SIG-M5 treated with dmso at 0.1 percent for 504 hours (cell line): ENCODE data around the gene DNAJC25.

Experiments used
- DNase-seq: peaks from one replicate; lab custom pipeline; 2025; ENCODE audit not compliant: unreplicated experiment; lab: John Stamatoyannopoulos, UW

DNAJC25 gene

GRCh38 chr9:111627260-111627963 lies 3.7 kb upstream of the DNAJC25 start:
- DNase-seq: no peak

- no peak for DNase-seq
These were observed 2.7 kb upstream of the DNAJC25 start for GRCh38 chr9:111628411-111628810.

DNA sequence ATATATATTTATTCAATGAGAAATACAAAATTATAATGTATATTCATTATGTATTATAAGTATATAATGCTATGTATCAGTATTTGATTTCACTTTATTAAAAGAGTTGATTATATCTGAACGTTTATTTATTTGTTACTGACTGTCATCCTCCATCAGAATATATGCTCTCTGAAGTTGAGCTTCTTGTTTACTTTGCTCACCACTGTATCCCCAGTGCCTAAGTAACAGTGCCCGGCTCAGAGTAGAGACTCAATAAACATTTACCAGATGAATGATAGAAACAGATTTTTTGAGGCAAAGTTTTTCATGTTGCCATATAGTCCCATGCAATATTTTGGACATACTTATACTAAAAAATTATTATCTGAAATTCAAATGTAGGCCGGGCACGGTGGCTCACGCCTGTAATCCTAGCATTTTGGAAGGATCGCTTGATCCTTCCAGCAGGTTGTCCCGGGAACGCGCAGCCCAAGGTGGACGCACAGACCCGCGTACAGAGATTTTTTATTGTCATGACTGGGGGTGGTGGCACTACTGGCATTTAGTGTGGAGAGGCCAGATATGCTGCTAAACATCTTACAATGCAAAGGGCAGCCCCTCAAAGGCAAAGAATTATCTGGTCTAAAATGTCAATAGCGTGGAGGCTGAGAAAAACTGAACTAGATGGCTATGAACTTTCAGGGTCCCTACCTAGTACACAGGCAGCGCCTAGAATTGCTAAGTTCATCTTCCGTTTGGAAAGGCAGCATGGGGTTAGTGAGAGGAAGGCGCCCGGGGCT lies 761 bp upstream of the DNAJC25 start:
- peak; percentile 58 for DNase-seq

DNA sequence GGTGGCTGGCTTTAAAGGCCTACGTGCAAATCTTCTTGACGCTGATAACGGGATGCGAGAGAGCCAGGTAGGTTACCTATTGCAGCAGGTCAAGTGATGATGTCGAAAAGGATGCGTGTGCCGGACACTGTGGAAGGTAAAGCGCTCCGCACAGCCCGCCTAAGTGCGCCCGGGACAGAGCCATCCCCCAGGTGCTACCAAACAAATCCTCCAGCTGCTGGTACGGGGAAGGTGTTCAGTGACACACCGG lies 245 bp upstream of the DNAJC25 start:
- no peak for DNase-seq

- peak; percentile 74 for DNase-seq
These were observed 926 bp downstream of the DNAJC25 start for GRCh38 chr9:111632060-111632459.

DNA sequence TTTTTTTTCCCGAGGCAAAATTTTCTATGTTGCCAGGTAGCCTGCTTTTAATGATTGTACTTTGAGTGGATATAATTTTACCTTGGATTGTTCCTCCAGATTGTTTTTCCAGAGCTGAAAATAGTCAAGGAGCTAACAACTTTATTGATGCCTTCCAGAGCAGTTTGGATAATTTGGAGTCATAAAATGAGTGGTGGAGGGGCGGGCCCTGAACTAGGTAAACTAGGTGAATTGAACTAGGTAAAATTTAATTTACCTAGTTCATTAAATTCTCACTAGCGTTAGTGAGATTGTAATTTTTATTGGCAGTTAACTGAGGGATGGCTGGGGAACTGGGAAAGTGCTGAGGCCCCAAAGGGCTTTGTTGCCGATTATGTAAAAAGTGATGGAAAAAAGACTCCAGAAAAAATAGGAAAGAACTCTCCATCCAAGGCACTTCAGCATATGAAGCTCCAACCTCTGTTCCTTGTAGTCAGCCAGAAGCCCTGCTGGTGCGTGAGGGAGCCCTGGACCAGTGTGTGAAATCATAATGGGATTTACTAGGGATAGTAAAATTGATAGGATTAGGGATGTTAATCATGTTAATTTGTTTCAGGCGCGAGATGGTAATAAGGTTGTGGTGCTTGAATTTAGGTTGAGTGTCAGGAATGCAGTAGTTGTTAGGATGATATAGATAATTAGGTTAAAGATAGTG lies 1.7 kb downstream of the DNAJC25 start:
- no peak for DNase-seq

- DNase-seq: no peak
These were observed 2.2 kb downstream of the DNAJC25 start for GRCh38 chr9:111633389-111633736.

DNA sequence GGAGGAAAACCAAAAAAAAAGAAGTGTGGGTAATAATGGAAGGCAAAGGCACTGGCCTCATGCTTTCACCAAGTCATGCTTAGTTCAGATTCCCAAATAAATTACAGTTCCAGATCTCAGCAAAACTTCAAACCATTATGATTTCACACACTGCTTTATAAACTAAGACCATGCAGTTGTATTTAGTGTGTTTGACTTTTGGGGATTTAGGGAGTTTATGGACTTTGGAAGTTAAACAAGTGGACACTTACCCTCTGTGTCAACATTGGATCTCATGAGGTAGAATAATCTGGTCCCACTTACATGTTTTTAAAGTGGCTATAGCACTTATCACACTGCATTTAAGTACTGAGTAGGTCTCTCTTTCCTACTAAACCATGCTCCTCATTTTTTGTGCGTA lies 3.7 kb downstream of the DNAJC25 start:
- DNase-seq: no peak

DNA sequence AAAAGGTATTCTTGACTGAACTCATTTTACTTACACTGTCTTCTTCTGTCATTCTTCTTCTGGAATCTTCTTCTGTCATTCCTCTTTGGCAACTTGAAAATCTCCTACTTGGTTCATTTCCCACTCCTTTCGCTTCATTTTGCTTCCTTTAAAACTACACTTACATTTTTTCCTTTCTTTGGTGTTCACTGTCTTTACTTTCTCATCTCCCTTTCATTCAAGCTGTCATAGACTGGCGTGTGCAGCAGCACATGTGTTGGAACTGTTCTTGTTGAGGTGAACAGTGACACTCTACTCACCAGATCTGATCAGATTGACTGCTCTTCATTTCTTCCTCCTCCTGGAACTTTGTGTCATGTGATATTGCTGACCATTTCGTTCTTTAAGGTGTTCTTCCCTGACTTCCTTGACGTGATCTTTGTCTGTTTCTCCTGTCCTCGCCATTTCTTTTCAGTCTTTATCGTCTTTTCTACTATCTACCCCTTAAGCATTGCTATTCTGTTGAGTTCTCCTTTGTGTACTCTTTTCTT lies 6.4 kb downstream of the DNAJC25 start:
- DNase-seq: no peak

DNA sequence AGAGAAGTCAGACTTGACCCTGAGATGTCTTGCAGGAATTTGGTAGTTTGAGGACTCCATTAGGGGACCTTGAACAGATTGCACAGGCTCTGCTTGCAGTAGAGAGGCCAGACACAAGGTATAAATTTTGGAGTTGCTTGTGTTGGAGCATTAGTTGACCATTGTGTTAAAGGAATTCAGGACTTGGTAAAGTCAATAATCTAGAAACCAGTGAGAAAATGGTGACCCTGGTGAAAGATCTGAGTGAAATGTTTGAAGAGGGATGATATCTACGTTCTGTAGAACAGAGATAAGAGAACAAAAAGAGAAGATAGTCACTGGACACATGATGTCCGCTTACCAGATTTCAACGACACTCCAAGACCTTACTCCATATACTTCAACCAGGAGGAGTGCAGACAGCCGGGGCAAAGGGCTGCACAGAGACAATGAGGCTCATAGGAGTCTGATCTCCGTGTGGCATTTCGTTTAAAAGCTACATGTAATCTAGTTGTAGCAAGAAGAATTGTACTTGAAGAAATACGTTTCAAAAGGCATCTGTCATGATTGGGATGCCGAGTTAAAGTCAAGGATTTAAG lies 13.2 kb downstream of the DNAJC25 start:
- DNase-seq: no peak

GRCh38 chr9:111645806-111646205 lies 14.7 kb downstream of the DNAJC25 start:
- no peak for DNase-seq

GRCh38 chr9:111646417-111646816 lies 15.3 kb downstream of the DNAJC25 start:
- no peak for DNase-seq

DNA sequence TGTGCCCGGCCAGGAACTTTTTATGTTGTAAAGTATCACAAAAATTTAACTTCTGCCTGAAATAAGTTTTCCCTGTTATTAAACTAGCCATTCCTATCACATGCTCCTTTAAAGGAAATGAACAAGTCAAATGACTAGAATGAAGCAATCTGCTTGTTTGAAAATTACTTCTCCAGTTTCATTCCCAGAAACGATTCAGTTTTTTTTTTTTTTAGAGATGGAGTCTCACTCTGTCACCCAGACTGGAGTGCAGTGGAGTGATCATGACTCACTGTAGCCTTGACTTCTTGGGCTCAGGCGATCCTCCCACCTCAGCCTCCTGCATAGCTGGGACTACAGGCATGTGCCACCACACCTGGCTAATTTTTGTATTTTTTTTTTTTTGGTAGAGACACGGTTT lies 16.9 kb downstream of the DNAJC25 start:
- no peak for DNase-seq

DNA sequence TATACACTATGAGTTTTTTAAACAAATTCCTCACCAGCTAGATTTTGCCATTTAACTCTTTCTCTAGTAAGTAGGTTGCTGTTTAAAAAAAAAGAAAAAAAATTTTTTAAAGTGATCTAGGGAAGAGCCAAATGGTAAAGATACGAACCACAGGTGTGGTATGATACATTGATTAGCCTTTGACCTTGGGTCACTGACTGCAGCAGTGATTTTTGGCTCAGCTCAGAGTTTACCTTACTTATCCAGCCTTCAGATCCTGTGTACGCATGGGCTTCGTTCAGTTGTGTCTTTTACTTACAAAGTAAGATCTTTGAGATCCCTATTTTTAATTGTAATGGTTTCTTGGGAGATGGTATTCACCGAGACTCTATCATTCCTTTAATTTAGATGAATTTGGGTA lies 17.9 kb downstream of the DNAJC25 start:
- DNase-seq: no peak

DNA sequence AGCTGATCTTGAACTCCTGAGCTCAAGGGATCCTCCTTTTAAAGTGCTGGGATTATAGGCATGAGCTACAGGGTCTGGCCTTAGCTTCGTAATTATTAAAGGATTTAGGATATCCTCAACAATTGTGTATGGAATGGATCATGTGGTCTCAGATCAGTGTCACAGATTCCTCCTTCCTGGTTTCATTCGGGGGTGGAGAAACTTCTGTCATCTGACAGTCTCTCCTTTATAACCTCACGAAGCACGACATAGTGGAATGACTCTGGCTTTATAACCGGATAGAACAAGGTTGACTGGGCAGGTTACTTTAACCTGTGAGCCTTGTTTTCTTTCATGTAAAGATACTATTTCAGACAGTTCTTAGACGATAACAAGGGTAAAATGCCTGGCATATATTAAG lies 25.9 kb downstream of the DNAJC25 start:
- DNase-seq: no peak

DNA sequence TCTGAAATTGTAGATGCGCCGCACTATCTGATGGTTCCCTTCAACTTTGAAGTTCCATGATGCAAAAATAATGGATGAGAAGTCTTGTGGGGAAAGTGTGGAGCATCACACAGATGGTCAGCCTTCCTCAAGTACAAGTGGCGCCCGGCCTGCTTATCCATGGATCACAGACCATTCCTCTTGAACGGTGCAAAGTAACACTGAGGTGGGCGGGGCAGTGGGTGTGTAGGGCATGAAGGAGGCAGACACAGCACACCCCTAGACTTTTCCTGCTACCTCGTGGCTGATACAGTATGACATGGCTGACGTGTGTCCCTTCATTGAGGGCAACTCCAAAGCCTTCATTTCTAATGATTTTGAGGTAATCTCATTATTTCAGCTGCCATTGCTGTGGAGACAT lies 27.8 kb downstream of the DNAJC25 start:
- DNase-seq: no peak

DNA sequence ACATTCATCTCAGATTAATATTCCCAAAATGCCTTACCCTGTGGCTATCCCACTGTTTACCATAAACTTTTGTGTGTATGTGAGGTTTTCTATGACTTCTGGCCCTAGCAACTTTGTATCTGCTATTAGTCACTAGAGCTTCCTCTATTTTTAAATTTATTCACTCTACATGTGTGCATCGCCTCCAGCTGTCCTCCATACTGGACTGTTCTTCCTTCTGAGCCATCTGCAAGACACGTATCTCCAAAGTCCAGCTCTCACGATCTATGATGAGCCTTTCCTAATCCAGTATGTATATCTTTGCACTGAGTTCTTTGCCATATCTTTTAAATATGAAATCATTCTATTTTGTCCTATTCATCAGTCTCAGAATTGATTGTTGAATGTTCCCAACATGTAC lies 28.6 kb downstream of the DNAJC25 start:
- DNase-seq: no peak

- DNase-seq: peak; percentile 62
These were observed 30.1 kb downstream of the DNAJC25 start, which contains the start of gene GNG10 for GRCh38 chr9:111661150-111661801. TSS of gene GNG10 (plus strand) at chr9:111661605. CDS start at chr9:111661635, 30 bp downstream.

DNA sequence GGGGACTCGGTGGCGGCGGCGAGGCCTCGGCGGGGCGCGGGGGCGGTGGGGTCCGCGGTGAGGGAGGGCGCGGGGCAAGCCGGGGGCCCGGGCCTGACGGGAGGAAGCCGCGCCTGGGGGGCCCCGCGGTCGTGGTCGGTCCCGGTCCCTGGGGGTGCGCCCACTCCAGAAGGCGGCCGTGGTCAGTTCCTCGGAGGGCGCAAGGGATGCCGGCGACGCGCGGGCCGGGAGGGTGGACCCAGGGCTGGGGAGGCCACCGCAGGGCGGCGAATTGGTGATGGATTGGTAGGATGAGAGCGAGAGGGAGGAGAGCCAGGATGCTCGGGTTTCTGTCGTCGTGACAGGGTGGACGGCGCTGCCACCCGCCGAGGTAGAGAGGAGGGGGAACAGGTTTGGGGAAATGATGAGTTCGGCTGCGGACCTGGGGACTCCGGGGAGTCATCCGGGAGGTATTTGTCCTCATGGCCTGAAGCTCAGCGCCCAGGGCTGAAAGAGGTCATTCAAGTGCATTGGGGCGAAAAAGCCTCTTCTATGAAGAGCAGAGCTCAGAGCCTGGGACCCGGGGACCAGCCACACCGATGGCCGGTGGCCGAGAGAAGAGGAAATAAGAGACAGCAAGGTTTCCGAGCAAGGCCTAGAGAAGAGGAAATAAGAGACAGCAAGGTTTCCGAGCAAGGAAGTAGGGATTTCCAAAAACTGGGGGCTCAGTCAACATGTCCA lies 30.8 kb downstream of the DNAJC25 start:
- DNase-seq: peak; percentile 32

DNA sequence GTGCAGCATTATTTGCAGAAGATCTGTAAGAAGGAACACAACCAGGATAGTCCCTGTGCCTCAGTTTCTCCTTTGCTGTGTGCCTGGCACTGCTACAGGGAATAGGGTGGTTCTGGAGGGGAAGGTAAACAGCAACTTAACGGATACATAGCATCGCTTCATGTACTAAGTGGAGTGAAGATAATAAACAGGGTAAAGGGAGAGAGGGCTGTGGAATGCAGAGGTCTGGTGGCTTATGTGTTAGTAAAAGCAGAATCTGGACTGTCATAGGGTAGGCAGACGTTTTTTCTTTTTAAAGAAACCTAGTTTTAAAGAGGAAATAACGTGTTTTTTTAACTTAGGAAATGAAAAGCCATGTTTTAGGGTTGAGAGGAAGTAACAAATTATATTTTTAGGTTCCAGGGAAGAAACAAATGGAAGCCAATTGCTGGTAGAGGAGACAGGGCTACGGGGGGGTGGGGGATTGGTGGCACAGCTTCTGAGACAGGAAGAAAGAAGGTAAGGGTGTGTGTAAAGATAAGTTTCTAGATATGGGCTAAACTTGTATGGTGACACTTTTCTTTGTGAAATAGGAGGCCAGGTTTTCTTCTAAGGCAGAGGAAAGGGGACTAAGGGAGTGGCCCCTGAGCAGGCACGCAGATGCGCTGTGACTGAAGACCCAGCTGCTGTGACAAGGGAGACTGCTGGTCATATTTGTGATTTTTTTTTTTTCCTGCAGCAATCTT lies 31.6 kb downstream of the DNAJC25 start:
- DNase-seq: peak; percentile 43
